ENCODE results near the gene SMARCA5.

- TF ChIP-seq SIN3B (IDR thresholded peaks at IDR 0.05; ENCODE audit: low read depth) (no peak), EP300 (IDR thresholded peaks at IDR 0.05; ENCODE audit: low read length) (no peak), GATAD2B (IDR thresholded peaks at IDR 0.05; ENCODE audit: borderline replicate concordance) (no peak), ZNF586 (CRISPR knock-in tag; conservative IDR thresholded peaks at IDR 0.05) (no peak), ZBTB1 (CRISPR knock-in tag; IDR thresholded peaks at IDR 0.05; ENCODE audit: borderline replicate concordance, low read depth) (no peak), GABPB2 (CRISPR knock-in tag; conservative IDR thresholded peaks at IDR 0.05) (no peak), SP1 (CRISPR knock-in tag; IDR thresholded peaks at IDR 0.05) (no peak), ARID2 (IDR thresholded peaks at IDR 0.05) (no peak), TCFL5 (CRISPR knock-in tag; conservative IDR thresholded peaks at IDR 0.05) (no peak), RBBP5 (IDR thresholded peaks at IDR 0.05; ENCODE audit: borderline replicate concordance, insufficient read depth, low read length, poor library complexity, severe bottlenecking) (no peak), EZH2 (IDR thresholded peaks at IDR 0.05; ENCODE audit: borderline replicate concordance, low read depth, low read length) (no peak), HIVEP1 (CRISPR knock-in tag; IDR thresholded peaks at IDR 0.05) (no peak)
- TF ChIP-seq, protein P1, sequence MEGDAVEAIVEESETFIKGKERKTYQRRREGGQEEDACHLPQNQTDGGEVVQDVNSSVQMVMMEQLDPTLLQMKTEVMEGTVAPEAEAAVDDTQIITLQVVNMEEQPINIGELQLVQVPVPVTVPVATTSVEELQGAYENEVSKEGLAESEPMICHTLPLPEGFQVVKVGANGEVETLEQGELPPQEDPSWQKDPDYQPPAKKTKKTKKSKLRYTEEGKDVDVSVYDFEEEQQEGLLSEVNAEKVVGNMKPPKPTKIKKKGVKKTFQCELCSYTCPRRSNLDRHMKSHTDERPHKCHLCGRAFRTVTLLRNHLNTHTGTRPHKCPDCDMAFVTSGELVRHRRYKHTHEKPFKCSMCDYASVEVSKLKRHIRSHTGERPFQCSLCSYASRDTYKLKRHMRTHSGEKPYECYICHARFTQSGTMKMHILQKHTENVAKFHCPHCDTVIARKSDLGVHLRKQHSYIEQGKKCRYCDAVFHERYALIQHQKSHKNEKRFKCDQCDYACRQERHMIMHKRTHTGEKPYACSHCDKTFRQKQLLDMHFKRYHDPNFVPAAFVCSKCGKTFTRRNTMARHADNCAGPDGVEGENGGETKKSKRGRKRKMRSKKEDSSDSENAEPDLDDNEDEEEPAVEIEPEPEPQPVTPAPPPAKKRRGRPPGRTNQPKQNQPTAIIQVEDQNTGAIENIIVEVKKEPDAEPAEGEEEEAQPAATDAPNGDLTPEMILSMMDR (IDR thresholded peaks at IDR 0.05 in 2 of 3, conservative IDR thresholded peaks at IDR 0.05 in 1 of 3; ENCODE audit: insufficient read depth in 2 of 3, low read depth in 1 of 3, low read length in 3 of 3), result no peak
These were observed 36.4 kb downstream of the SMARCA5 start for GRCh38 chr4:143549928-143550327.

All from K562 (cell line).